GM12878 (cell line): ENCODE results near the gene NT5DC3.

Experiments used
- FOXK2 ChIP-seq: fragments of 450-650 bp; IDR thresholded peaks from 2 replicates; pipeline ENCODE4 v1.6.1; 2017; ENCODE audit warnings: mild to moderate bottlenecking, moderate library complexity
- TF ChIP-seq, protein P1 (sequence below): IDR thresholded peaks from 2 replicates; pipeline ENCODE4 v1.6.1; 2012; ENCODE audit warnings: improper control_type of control experiment, low read depth, low read length; ENCODE audit not compliant: insufficient replicate concordance

DNA sequence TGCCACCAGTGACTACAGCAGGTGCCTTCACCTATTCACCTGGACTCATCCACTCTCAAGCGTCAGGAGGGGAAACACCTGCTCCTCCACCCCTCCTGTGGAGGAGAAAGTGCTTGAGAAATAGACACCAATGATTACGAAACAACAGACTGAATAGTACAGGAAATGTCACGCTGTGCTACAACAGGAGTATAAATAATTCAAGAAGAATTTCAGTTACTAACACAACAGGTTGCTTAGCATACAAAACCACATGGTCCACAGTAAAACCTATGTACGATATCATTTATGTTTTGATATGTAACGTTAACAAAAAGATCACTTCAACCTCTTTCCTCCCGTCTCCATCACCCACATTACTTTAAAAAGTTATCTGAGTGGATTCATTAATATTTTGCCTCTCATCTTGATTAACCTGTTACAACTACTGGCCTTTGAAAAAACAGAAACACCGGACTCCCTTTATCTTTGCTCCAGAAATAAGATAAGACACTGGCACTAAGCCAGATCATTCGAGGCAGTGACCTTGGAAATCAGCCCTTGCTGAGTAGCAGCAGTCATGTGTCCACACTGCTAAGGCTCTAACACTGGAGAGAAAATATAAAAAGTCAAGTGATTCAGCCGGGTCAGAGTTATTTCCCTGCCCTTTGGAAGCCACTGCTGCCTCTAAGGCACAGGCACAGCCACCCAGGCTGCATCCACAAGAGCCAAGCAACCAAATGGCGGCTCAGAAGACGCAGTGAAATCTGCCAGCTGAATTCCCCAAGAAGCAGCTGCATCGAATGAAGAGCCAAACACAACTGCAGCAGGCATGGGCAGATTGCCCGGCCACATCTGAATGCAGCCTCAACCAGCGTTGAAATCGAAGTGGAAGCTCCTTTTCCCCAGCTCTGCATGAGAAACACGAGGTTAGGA lies 40.9 kb downstream of the NT5DC3 start:
- TF ChIP-seq, protein P1, sequence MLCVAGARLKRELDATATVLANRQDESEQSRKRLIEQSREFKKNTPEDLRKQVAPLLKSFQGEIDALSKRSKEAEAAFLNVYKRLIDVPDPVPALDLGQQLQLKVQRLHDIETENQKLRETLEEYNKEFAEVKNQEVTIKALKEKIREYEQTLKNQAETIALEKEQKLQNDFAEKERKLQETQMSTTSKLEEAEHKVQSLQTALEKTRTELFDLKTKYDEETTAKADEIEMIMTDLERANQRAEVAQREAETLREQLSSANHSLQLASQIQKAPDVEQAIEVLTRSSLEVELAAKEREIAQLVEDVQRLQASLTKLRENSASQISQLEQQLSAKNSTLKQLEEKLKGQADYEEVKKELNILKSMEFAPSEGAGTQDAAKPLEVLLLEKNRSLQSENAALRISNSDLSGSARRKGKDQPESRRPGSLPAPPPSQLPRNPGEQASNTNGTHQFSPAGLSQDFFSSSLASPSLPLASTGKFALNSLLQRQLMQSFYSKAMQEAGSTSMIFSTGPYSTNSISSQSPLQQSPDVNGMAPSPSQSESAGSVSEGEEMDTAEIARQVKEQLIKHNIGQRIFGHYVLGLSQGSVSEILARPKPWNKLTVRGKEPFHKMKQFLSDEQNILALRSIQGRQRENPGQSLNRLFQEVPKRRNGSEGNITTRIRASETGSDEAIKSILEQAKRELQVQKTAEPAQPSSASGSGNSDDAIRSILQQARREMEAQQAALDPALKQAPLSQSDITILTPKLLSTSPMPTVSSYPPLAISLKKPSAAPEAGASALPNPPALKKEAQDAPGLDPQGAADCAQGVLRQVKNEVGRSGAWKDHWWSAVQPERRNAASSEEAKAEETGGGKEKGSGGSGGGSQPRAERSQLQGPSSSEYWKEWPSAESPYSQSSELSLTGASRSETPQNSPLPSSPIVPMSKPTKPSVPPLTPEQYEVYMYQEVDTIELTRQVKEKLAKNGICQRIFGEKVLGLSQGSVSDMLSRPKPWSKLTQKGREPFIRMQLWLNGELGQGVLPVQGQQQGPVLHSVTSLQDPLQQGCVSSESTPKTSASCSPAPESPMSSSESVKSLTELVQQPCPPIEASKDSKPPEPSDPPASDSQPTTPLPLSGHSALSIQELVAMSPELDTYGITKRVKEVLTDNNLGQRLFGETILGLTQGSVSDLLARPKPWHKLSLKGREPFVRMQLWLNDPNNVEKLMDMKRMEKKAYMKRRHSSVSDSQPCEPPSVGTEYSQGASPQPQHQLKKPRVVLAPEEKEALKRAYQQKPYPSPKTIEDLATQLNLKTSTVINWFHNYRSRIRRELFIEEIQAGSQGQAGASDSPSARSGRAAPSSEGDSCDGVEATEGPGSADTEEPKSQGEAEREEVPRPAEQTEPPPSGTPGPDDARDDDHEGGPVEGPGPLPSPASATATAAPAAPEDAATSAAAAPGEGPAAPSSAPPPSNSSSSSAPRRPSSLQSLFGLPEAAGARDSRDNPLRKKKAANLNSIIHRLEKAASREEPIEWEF: no peak
- TF ChIP-seq FOXK2: no peak
